SJSA1 (cell line): ENCODE measurements around the gene KCTD2. TPM values are rescaled to one million over a fixed set of nuclear protein-coding genes. Genes with fewer than 3 reads are reported as not detected.
A peak's percentile ranks its signal among the peaks of the same experiment; 100 is the strongest.

Experiments
- DNase-seq, 2 experiments: peaks; one replicate each; pipeline ENCODE4 v3.0.0-alpha.2; 2015 to 2020; ENCODE audit warnings: low spot score in 2 of 2, low read depth in 1 of 2
- H3K27ac ChIP-seq: fragments of 250-450 bp; sonication (Bioruptor Pico); 2 replicates; pipeline ENCODE4 v1.5.1; 2020; ENCODE audit warnings: mild to moderate bottlenecking, moderate library complexity
- H3K27me3 ChIP-seq: fragments of 250-450 bp; sonication (Bioruptor Pico); replicated peaks from 2 replicates; pipeline ENCODE4 v1.5.1; 2020; ENCODE audit warnings: mild to moderate bottlenecking, moderate library complexity
- H3K36me3 ChIP-seq: fragments of 250-450 bp; sonication (Bioruptor Pico); 2 replicates; pipeline ENCODE4 v1.5.1; 2020; ENCODE audit warnings: mild to moderate bottlenecking
- H3K4me1 ChIP-seq: fragments of 250-450 bp; sonication (Bioruptor Pico); replicated peaks from 2 replicates; pipeline ENCODE4 v1.6.1; 2021; ENCODE audit warnings: mild to moderate bottlenecking
- H3K4me3 ChIP-seq: fragments of 250-450 bp; sonication (Bioruptor Pico); 2 replicates; pipeline ENCODE4 v1.5.1; 2020; ENCODE audit warnings: mild to moderate bottlenecking
- H3K9me3 ChIP-seq: fragments of 250-450 bp; sonication (Bioruptor Pico); replicated peaks from 2 replicates; pipeline ENCODE4 v1.5.1; 2020; ENCODE audit warnings: mild to moderate bottlenecking
- total RNA-seq: library from RNA; depleted of rRNA; stranded (reverse); fragments of >200 nt; shearing (Covaris generic); gene quantifications from 2 replicates; pipeline ENCODE4 v1.2.3, GENCODE V29; 2014

Gene KCTD2
- total RNA-seq, 1 experiment from 2014 or later, result 24.4 TPM

GRCh38 chr17:75096082-75096625, 49.1 kb downstream of the KCTD2 start:
- no peak overlapping the region for H3K4me3 ChIP-seq
- H3K27ac ChIP-seq, result peak overlapping the region; percentile 3
- H3K36me3 ChIP-seq, result no peaks in the 10 kb centered on the region
- no peaks in the 10 kb centered on the region for H3K27me3 ChIP-seq
- peaks cover 11% of the 10 kb centered on the region for H3K4me1 ChIP-seq
- H3K9me3 ChIP-seq, result no peaks in the 10 kb centered on the region
- DNase-seq, result peak; percentile 90

- Histone ChIP-seq H3K4me3 (no peak overlapping the region), H3K4me1 (peaks cover 11% of the 10 kb centered on the region), H3K36me3 (no peaks in the 10 kb centered on the region), H3K27me3 (no peaks in the 10 kb centered on the region), H3K9me3 (no peaks in the 10 kb centered on the region), H3K27ac (no peak overlapping the region)
- no peak for DNase-seq
Measured at GRCh38 chr17:75097865-75098264, 50.8 kb downstream of the KCTD2 start.

GRCh38 chr17:75098861-75099260, 51.8 kb downstream of the KCTD2 start:
- Histone ChIP-seq H3K27ac (no peak overlapping the region), H3K9me3 (no peaks in the 10 kb centered on the region), H3K4me1 (peaks cover 11% of the 10 kb centered on the region), H3K36me3 (no peaks in the 10 kb centered on the region), H3K4me3 (no peak overlapping the region), H3K27me3 (no peaks in the 10 kb centered on the region)
- DNase-seq, result no peak

GRCh38 chr17:75099881-75100595, 53.0 kb downstream of the KCTD2 start:
- Histone ChIP-seq H3K36me3 (no peaks in the 10 kb centered on the region), H3K27ac (no peak overlapping the region), H3K4me3 (no peak overlapping the region), H3K27me3 (no peaks in the 10 kb centered on the region), H3K9me3 (no peaks in the 10 kb centered on the region), H3K4me1 (peaks cover 11% of the 10 kb centered on the region)
- DNase-seq, result no peak

- Histone ChIP-seq H3K4me3 (no peak overlapping the region), H3K4me1 (peaks cover 18% of the 10 kb centered on the region)
Measured at GRCh38 chr17:75102385-75102821, 55.4 kb downstream of the KCTD2 start.

GRCh38 chr17:75103601-75104554, 56.9 kb downstream of the KCTD2 start:
- no peak for DNase-seq
- Histone ChIP-seq H3K36me3 (no peaks in the 10 kb centered on the region), H3K4me3 (no peak overlapping the region), H3K4me1 (peaks cover 18% of the 10 kb centered on the region), H3K27me3 (no peaks in the 10 kb centered on the region), H3K27ac (no peak overlapping the region), H3K9me3 (no peaks in the 10 kb centered on the region)

More at GRCh38 chr17:75102385-75102821, 55.4 kb downstream of the KCTD2 start:
- Histone ChIP-seq H3K36me3 (no peaks in the 10 kb centered on the region), H3K27ac (no peak overlapping the region), H3K27me3 (no peaks in the 10 kb centered on the region), H3K9me3 (no peaks in the 10 kb centered on the region)
- DNase-seq, result no peak

GRCh38 chr17:75105126-75106080, 58.4 kb downstream of the KCTD2 start:
- Histone ChIP-seq H3K27me3 (no peaks in the 10 kb centered on the region), H3K9me3 (no peaks in the 10 kb centered on the region), H3K27ac (no peak overlapping the region), H3K4me3 (no peak overlapping the region), H3K4me1 (peaks cover 27% of the 10 kb centered on the region), H3K36me3 (no peaks in the 10 kb centered on the region)
- no peak for DNase-seq

- no peaks in the 10 kb centered on the region for H3K36me3 ChIP-seq
- no peaks in the 10 kb centered on the region for H3K27me3 ChIP-seq
- DNase-seq, result no peak
- H3K27ac ChIP-seq, result no peak overlapping the region
- H3K4me1 ChIP-seq, result peaks cover 30% of the 10 kb centered on the region
- H3K4me3 ChIP-seq, result no peak overlapping the region
- no peaks in the 10 kb centered on the region for H3K9me3 ChIP-seq
Measured at GRCh38 chr17:75108193-75108592, 61.2 kb downstream of the KCTD2 start.

GRCh38 chr17:75109046-75109406, 62.0 kb downstream of the KCTD2 start:
- H3K9me3 ChIP-seq, result no peaks in the 10 kb centered on the region
- peak overlapping the region; percentile 50 for H3K4me3 ChIP-seq
- H3K4me1 ChIP-seq, result peaks cover 34% of the 10 kb centered on the region
- no peaks in the 10 kb centered on the region for H3K27me3 ChIP-seq
- no peak overlapping the region for H3K27ac ChIP-seq
- 0 out of 2 replicates have a peak, but pooled peaks cover 3% of the 10 kb centered on the region for H3K36me3 ChIP-seq
- DNase-seq, result no peak

- Histone ChIP-seq H3K4me1 (peaks cover 39% of the 10 kb centered on the region), H3K4me3 (peak within 1 kb of the TSS; percentile 50), H3K27ac (no peak within 1 kb of the TSS), H3K9me3 (no peaks in the 10 kb centered on the region), H3K36me3 (peaks cover 7% of the 10 kb centered on the region; the same call in 1 of the 2 replicates), H3K27me3 (no peaks in the 10 kb centered on the region)
- peak; percentile 84 to 93 for DNase-seq
Measured at GRCh38 chr17:75109407-75110233, 62.6 kb downstream of the KCTD2 start, which contains the start of gene ARMC7. Gene ARMC7, plus strand, starts transcription at chr17:75109969. Its CDS starts 320 bp downstream, at chr17:75110289.

- no peaks in the 10 kb centered on the region for H3K9me3 ChIP-seq
- H3K4me1 ChIP-seq, result peaks cover 41% of the 10 kb centered on the region
- H3K27ac ChIP-seq, result no peak overlapping the region
- peak overlapping the region; percentile 50 for H3K4me3 ChIP-seq
- no peak for DNase-seq
- H3K36me3 ChIP-seq, result peaks cover 15% of the 10 kb centered on the region
- no peaks in the 10 kb centered on the region for H3K27me3 ChIP-seq
Measured at GRCh38 chr17:75110234-75110937, 63.4 kb downstream of the KCTD2 start.
